Subcutaneous adipose tissue (tissue), 4 donors: Measurements from ENCODE around the gene SGCE. TPM values are rescaled to one million over a fixed set of nuclear protein-coding genes. Genes with fewer than 3 reads are reported as not detected.

Source experiments
- CTCF ChIP-seq: fragments of 450-650 bp; IDR thresholded peaks from one replicate; pipeline ENCODE4 v1.5.1; 2016; ENCODE audit warnings: low read depth, mild to moderate bottlenecking, control low read depth, antibody characterized with exemption, moderate library complexity
- total RNA-seq, 4 donors: library from RNA; depleted of rRNA; stranded (reverse); fragments of >200 nt; gene quantifications; one replicate each; pipeline ENCODE4 v1.1.0, GENCODE V29; 2016

SGCE gene
- total RNA-seq, 4 donors from 2014 or later, result 59.3 to 123 (median 108) TPM

GRCh38 chr7:94616855-94617254 is 39.1 kb downstream of the SGCE start:
- TF ChIP-seq CTCF, result no peak

- no peak for TF ChIP-seq CTCF
Observed at GRCh38 chr7:94615666-94616065, 40.3 kb downstream of the SGCE start.

GRCh38 chr7:94612661-94613060 is 43.3 kb downstream of the SGCE start:
- no peak for TF ChIP-seq CTCF

- TF ChIP-seq CTCF, result no peak
Observed at GRCh38 chr7:94612253-94612652, 43.7 kb downstream of the SGCE start.

- TF ChIP-seq CTCF, result no peak
Observed at GRCh38 chr7:94609561-94609960, 46.4 kb downstream of the SGCE start.

- no peak for TF ChIP-seq CTCF
Observed at GRCh38 chr7:94605031-94605430, 50.9 kb downstream of the SGCE start.

- TF ChIP-seq CTCF, result no peak
Observed at GRCh38 chr7:94602181-94602580, 53.8 kb downstream of the SGCE start.
